HepG2 (cell line): ENCODE data around the gene MRRF.

Source experiments
- CHCHD3 ChIP-seq: sonication (generic); formaldehyde crosslinking; IDR thresholded peaks from 2 replicates; pipeline ENCODE4 v1.8.0; 2022; ENCODE audit warnings: mild to moderate bottlenecking, missing genetic modification reagents, moderate library complexity
- CTCF ChIP-seq: sonication (generic); formaldehyde crosslinking; IDR thresholded peaks from 2 replicates; pipeline ENCODE4 v1.5.0; 2020; ENCODE audit warnings: mild to moderate bottlenecking, missing genetic modification reagents, moderate library complexity
- KLF16 ChIP-seq, 2 experiments: sonication (generic) in 1 of 2; formaldehyde crosslinking in 1 of 2; IDR thresholded peaks; 2 replicates each; pipeline versions ENCODE4 v1.6.1 to v1.8.0; 2016 to 2023; ENCODE audit warnings: missing genetic modification reagents in 2 of 2, missing compliant biosample characterization in 1 of 2
- MAFK ChIP-seq, 2 experiments: IDR thresholded peaks in 1 of 2; conservative IDR thresholded peaks in 1 of 2; 2 replicates each; pipeline ENCODE4 v1.6.1; 2011; ENCODE audit warnings: improper control_type of control experiment in 2 of 2, low read length in 2 of 2
- POLR2AphosphoS5 ChIP-seq: IDR thresholded peaks from 2 replicates; pipeline ENCODE4 v1.6.1; 2012; ENCODE audit warnings: low read depth, low read length
- RFX5 ChIP-seq: IDR thresholded peaks from 2 replicates; pipeline ENCODE4 v1.6.1; 2011; ENCODE audit warnings: low read depth, low read length, improper control_type of control experiment
- TAF1 ChIP-seq: sonication (generic); formaldehyde crosslinking; IDR thresholded peaks from 2 replicates; pipeline ENCODE4 v1.4.0; 2020; ENCODE audit warnings: missing genetic modification reagents
- ZNF18 ChIP-seq: sonication (generic); formaldehyde crosslinking; IDR thresholded peaks from 2 replicates; pipeline ENCODE4 v1.8.0; 2022; ENCODE audit warnings: mild to moderate bottlenecking, missing genetic modification reagents; ENCODE audit not compliant: insufficient replicate concordance
- ZNF543 ChIP-seq: sonication (generic); formaldehyde crosslinking; IDR thresholded peaks from 2 replicates; pipeline ENCODE4 v1.4.0; 2020; ENCODE audit warnings: mild to moderate bottlenecking, missing genetic modification reagents
- ZNF567 ChIP-seq: sonication (generic); formaldehyde crosslinking; IDR thresholded peaks from 2 replicates; pipeline ENCODE4 v1.8.1; 2023; ENCODE audit warnings: mild to moderate bottlenecking, missing genetic modification reagents, borderline replicate concordance
- TF ChIP-seq, protein P1 (sequence below): sonication (generic); formaldehyde crosslinking; IDR thresholded peaks from 2 replicates; pipeline ENCODE4 v1.5.1; 2020; ENCODE audit warnings: mild to moderate bottlenecking, missing genetic modification reagents, moderate library complexity

DNA sequence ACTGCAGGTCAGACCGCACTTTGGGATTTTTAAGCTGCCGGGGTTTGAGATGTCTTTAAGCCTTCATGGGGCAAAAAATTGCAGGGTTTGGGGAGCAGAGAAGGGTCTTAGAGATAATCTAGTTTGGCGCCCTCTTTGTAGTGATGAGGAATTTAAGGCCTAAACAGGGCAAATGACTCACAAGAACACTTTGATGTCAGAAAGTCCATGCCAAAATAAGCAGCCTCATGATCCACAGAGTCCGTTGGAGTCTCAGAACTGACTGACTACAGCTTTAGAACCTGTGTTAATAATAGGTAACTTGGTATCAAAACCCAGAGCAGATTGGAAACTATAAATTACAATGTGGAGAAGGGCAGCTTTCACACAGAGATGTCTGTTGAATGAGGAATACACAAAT, 70.2 kb downstream of the MRRF start:
- TF ChIP-seq POLR2AphosphoS5 = no peak
- no peak for TF ChIP-seq TAF1 (CRISPR knock-in tag)
- no peak for TF ChIP-seq ZNF18 (CRISPR knock-in tag)
- TF ChIP-seq, protein P1, sequence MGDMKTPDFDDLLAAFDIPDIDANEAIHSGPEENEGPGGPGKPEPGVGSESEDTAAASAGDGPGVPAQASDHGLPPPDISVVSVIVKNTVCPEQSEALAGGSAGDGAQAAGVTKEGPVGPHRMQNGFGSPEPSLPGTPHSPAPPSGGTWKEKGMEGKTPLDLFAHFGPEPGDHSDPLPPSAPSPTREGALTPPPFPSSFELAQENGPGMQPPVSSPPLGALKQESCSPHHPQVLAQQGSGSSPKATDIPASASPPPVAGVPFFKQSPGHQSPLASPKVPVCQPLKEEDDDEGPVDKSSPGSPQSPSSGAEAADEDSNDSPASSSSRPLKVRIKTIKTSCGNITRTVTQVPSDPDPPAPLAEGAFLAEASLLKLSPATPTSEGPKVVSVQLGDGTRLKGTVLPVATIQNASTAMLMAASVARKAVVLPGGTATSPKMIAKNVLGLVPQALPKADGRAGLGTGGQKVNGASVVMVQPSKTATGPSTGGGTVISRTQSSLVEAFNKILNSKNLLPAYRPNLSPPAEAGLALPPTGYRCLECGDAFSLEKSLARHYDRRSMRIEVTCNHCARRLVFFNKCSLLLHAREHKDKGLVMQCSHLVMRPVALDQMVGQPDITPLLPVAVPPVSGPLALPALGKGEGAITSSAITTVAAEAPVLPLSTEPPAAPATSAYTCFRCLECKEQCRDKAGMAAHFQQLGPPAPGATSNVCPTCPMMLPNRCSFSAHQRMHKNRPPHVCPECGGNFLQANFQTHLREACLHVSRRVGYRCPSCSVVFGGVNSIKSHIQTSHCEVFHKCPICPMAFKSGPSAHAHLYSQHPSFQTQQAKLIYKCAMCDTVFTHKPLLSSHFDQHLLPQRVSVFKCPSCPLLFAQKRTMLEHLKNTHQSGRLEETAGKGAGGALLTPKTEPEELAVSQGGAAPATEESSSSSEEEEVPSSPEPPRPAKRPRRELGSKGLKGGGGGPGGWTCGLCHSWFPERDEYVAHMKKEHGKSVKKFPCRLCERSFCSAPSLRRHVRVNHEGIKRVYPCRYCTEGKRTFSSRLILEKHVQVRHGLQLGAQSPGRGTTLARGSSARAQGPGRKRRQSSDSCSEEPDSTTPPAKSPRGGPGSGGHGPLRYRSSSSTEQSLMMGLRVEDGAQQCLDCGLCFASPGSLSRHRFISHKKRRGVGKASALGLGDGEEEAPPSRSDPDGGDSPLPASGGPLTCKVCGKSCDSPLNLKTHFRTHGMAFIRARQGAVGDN (CRISPR knock-in tag) = no peak
- TF ChIP-seq KLF16 (CRISPR knock-in tag; IDR thresholded peaks at IDR 0.05) = no peak
- TF ChIP-seq MAFK (conservative IDR thresholded peaks at IDR 0.05 in 1 of 2, IDR thresholded peaks at IDR 0.05 in 1 of 2; ENCODE audit: low read length in 2 of 2) = no peak
- no peak for TF ChIP-seq ZNF567
- TF ChIP-seq RFX5 = no peak
- no peak for TF ChIP-seq CHCHD3 (CRISPR knock-in tag)
- TF ChIP-seq ZNF543 (CRISPR knock-in tag) = no peak
- no peak for TF ChIP-seq CTCF (CRISPR knock-in tag)
